NCI-H1105 (cell line): Measurements from ENCODE around the gene INPP4B.
"Not testable (repeated sequence)": the region's sequence is repeated elsewhere in the genome, so short reads cannot be mapped to it uniquely, and the experiment has no call there.

ENCODE experiments used
- DNase-seq: peaks from one replicate; lab custom pipeline; 2025; lab: John Stamatoyannopoulos, UW

The INPP4B gene

DNA sequence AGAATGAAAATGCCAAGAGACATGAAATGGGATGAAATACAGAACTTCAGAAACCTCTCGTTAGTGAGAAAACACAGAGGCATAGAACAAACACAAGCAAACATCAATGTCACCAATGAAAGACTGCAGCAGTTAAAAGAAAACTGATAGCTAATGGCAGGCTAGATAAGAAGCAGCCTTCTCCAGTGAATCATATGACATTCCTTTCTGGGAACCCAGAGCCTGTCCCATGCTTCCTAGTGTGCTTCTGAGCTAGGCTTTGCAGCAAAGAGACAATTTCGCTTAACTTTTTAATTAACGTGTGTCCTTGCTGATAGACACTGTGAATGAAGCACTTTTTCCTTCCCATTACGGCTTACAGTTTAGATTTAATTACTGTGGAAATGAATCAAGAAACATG, 765.1 kb downstream of the INPP4B start:
- DNase-seq = no peak

DNA sequence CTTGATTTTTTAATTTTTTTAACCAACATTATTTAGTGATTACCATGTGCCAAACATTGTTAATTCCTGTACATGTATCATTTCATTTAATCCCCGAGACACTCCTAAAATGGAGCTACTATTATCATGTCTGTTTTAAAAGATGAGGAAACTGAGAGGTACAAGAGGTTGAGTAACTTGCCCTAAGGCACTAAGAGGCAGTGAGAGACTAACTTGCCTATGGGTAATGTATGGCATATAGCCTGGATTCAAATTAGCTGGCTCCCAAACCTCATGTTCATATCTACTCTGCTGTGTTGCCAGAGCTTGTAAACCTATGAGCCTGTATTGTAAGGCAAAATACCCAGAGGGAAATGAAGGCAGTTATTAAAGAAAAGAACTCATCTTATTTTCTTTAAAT, 766.1 kb downstream of the INPP4B start:
- DNase-seq = no peak

DNA sequence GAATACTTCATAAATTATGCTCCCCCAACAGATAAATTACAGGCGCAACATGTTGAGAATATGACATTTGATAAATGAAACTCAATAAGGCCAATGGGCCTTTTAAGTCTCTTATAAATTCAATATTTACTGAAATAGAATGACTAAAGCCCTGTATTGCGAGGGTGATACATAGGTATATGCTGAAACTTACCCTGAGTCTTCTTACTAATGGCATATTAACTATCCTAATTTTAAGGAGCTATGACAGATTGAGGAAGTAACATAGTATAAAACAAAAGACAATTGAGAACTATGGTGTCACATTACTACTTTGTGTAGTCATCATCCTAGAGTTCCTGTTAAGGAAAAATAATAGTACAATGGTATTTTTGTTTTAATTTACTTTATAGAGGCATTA, 769.1 kb downstream of the INPP4B start:
- DNase-seq = no peak

DNA sequence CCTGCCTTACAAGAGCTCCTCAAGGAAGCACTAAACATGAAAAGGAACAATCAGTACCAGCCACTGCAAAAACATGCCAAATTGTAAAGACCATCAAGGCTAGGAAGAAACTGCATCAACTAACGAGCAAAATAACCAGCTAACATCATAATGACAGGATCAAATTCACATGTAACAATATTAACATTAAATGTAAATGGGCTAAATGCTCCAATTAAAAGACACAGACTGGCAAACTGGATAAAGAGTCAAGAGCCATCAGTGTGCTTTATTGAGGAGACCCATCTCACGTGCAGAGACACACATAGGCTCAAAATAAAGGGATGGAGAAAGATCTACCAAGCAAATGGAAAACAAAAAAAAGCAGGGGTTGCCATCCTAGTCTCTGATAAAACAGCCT, 777.8 kb downstream of the INPP4B start:
- DNase-seq = not testable (repeated sequence)

DNA sequence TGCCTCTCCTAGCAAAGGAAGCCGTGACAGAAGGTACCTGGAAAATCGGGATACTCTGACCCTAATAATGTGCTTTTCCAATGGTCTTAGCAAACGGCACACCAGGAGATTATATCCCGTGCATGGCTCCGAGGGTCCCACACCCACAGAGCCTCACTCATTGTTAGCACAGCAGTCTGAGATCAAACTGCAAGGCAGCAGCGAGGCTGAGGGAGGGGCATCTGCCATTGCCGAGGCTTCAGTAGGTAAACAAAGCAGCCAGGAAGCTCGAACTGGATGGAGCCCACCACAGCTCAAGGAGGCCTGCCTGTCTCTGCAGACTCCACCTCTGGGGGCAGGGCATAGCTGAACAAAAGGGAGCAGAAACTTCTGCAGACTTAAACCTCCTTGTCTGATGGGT, 779.5 kb downstream of the INPP4B start:
- not testable (repeated sequence) for DNase-seq

DNA sequence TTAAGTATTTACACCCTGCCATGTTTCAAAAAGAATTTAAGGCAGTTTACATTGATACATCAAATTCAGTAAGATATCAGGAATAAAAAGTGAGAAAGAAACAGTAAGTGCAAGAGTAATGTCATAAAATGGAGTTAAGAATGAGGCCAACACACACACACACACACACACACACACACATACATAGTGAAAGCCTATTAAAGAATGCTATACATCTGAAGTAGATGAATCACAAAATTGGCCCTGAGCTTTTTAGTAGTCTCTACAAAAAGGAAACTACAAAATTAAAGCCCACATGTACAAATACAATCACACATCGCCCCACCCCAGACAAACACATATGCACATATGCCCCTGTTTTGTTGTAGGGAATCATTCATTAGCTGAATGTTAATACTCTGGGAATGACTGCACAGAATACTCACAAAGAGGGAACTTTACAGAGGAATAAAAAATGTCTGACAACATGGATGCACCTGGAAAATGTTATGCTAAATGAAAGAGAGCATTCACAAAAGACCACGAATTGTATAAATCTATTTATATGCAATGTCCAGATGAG, 780.9 kb downstream of the INPP4B start:
- DNase-seq = no peak

DNA sequence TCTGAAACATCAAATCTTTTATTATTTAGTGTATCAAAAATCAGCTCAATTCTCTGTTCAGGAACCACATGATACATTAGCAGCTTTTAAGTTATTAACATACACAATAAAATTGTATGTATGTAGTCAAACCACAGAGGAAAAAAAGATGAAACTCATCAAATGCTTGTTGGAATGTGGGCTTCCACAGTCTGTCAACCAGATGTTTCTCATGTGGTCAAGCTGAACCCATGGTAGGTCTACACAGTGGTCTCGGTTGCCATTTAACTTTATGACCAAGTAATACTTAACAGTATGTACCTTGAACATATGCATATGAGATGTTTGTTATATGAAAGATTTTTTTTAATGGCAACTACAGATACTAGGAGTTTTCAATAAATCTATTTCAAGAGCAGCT, 781.9 kb downstream of the INPP4B start:
- no peak for DNase-seq

DNA sequence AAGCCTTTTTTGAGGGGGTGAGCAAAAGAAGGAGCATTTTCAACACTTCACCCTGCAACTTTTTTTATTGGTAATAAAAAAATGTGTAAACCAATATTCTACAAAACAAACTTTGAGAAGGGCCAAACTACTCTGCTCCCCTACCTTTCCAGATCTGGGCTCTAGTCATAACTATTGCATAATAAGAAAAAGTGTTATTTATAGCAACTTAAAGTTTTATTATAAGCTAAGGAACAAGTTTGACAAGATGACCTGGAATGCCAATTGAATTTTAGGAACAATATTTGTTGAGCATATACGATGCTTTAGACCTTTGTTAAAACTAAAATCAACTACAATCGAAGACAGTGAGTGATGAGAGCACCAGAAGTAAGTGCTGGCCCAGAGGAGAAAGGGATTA, 800.1 kb downstream of the INPP4B start:
- no peak for DNase-seq

DNA sequence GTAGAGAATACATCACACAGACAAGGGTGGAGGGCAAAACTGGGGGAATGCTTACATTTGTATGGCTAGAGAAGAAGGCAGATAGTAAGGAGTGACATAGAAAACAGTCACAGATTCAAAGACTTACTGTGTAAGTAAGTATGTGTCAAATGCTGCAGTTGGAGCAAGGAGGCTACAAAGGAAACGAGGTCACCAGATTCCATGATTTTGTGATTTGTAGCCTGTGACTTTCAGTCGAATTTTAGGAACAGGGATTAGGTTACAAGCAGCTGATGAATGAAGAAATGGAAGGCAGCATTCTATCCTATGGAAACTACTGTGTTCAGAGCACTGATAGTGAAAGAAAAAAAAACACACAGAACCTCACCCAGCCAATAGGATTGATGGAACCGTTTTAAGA, 801.8 kb downstream of the INPP4B start:
- no peak for DNase-seq

DNA sequence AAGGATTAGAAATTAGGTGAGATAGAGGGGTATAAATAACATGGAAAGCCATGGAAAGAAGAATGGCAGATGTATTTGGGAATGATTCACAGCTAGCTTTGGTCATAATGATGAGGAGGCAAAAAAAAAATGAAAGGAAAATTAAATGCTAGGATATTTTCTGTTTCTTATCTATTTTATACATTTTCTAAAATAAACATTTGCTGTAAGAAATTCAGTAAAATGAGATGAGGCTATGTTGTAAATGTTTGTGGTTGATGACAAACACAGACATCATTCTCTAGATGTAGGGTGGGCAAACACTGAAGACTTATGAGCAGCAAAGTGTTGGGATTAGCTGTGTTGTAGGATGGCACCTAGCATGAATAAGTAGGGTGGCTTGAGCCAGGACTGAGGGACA, 802.6 kb downstream of the INPP4B start:
- no peak for DNase-seq

DNA sequence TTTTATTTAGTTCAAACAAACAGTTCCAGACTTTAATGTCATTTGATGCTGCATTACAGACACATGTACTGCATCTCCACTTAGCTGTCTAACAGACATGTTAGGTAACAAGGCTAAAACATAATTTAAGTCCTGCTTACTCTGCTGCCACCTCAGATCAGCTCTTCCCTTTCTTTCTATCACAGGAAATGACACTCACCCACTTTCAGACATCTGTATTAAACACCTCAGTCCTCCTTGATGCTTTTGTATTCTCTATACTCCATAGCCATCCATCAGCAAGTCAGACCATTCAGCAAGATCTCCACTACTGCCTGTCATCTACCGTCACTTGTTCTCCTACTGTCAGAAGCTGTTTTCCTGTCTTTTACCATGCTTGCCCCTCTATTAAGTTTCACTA, 804.3 kb downstream of the INPP4B start:
- DNase-seq = no peak

DNA sequence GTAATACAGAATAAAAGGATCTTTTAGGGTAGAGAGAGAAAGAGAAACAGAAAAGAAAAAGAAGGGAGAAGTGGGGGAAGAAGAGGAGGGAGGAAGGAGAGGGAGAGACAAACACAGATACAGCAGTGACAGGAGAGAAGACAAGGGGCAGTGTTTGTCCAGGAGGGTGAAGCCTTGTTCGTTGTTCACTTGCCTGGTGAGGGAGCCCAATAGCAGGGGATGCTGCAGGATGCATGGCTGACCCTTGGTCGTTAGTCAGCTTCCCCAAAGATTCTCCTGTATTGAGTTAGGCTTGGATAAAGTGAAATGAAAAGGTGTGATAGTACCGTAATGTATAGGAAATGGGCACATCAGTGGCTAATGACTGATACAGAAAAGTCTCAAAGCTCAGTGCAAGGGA, 806.1 kb downstream of the INPP4B start:
- no peak for DNase-seq

DNA sequence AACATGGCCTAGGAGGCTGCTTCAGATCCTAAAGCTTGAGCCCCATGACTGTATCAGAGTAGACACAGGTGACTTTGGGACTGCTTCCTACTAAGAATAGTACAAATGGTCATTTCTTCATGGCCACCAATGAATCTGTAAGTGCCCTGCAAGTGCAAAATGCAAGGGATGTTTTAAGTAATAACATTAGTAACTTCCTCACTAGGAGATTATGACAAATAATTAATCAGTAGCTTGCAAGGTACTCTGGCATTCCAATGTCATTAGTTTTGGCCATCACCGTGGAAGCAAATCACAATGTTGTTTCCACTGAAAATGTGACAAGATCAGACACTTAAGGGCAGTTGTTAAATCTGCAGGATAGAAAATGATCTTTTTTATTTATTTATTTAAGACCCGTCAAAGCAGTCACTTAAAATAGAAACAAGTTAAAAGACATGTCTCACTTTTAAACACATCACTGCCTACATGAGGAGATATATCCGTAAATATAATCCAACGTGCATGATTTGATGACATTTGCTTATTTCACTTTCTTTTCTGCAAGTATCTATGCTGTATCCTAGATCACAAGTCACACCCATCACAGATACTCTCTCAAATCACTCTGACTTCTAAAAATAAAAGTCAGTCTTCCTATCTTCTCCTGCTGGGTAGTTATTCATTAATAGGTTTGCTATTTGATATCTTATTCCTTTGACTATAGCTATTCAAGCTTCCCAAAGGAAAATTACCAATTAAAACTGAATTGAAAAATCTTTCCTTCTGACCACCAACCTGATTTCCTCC, 809.1 kb downstream of the INPP4B start:
- no peak for DNase-seq

DNA sequence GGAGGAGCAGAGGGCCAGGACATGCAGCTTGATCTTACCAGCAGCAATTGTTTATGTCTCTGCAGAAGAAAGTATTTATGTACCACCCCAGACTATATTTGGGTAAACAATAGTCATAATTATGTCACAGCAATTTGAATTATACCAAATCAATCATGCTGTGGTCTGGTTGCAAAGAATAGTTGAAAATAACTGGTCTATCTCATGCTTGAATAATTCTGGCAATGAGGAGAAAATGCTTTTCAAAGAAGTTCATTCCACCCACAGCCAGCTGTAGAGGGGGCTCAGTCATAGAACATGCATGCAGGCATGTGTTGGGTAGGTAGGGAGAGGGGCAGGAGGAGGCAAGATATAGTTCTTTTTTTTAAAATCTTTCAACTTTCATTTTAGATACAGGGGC, 810.5 kb downstream of the INPP4B start:
- no peak for DNase-seq

DNA sequence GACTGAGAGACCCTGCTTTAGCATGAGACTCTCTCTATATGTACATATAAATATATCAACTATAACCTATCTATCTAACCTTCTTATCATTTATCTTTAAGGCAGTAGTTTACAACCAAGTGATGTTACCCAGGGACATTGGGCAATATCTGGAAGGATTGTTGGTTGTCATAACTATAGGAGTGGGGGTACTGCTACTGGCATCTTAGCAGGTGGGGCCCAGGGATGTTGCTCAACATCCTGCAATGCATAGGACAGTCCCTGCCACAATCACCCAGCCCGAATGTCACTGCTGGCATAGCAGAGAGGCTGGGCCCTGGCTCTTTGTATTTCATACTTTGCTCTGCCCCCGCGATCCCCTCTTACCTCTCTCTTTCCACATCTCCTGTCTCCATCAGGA, 812.0 kb downstream of the INPP4B start:
- no peak for DNase-seq

DNA sequence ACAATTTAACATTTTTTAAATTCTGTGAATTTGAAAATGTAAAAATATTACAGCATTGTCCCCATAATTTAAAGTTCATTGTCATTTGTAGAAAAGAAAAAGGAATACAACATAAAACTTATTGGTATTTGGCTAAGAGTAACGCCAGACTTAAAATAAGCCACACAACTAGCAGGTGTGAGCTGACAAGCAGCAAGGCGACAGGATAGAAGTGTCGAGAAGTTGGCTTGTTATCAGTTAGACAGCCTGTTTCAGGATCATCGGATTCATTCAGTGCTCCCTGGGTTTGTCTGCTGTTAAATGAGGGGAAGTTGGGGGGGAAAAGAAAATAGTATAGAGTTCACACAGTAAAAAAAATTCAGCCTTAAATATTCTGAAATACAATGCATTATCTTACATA, 816.1 kb downstream of the INPP4B start:
- no peak for DNase-seq

DNA sequence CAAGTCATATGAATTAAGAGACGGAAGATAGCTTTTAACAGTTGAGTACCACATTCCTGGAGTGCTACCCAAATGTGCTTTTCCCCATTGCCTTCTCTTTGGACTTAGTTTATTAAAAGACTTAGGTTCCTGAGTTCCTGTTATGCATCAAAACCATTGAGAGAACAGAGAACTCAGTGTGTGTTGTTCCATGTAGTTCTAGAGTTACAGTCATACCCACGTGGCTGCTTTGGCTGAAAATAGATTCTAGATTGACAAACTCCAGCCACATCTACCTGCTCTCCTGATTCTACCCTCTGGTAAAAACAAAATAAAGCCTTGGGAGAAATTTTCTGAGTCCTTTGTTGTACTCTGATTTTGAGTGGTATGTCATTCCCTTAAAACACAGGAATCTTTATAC, 824.3 kb downstream of the INPP4B start:
- no peak for DNase-seq

DNA sequence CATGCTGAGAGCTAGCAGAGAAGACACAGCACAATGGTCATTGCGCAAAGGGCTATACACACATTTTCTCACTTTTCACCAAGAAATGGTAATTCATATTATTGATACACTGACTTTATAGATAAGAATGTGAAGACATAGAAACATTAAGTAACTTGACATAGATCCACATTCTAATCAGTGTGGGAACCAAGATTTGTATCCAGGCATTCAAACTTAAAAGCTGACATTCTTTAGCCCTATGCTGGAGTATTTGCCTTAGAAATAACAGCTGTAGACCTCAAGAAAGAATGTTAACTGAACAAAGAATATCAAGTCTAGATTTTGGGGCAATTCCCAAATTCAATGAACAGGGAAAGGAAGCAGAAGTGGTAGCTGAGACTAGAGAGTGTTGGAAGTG, 824.9 kb downstream of the INPP4B start:
- DNase-seq = no peak

DNA sequence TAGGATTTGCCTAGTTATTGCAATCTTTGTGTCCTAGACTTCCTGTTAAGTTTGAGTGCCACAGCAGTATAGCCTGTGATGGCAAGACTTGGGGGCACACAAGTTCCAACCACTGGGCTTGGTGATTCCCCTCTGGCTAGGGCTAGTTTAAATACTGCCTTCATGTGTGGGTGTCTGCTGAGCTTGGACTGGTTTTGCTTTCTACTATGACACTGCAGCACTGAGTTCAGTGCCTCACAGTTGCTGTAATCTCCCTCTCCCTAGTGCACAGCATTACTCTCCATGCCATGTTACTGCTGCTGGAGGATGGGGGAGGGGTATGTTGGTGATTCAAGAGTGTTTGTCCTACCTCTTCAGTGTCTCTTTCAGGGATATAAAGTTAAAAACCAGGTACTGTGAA, 830.1 kb downstream of the INPP4B start:
- no peak for DNase-seq

DNA sequence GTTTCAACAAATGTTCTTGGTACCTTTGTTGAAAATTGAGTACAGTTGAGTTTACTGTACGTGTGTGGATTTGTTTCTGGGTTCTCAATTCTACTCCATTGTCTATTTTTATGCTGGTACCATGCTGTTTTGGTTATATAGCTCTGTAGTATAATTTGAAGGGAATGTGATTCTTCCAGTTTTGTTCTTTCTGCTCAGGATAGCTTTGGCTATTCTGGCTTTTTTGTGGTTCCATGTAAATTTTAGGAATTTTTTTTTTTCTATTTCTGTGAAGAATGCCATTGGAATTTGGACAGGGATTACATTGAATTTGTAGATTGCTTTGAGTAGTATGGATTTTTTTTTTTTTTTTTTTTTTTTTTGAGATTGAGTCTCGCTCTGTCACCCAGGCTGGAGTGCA, 836.4 kb downstream of the INPP4B start:
- DNase-seq = no peak

DNA sequence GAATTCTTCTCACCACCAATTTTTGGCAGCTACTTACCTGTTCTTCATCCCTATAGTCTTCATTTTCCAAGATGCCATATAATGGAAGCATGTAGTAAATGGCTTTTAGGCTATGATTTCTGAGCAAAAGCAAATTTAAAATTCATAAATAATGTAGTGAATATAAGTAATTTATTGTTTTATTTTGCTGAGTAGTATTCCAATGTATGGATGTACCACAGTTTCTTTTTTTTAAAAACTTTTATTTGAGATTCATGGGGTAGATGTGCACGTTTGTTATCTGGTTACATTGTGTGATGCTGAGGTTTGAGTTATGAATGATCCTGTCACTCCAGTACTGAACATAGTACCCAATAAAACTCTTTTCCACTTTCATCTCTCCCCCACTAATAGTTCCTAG, 840.6 kb downstream of the INPP4B start:
- DNase-seq = no peak

DNA sequence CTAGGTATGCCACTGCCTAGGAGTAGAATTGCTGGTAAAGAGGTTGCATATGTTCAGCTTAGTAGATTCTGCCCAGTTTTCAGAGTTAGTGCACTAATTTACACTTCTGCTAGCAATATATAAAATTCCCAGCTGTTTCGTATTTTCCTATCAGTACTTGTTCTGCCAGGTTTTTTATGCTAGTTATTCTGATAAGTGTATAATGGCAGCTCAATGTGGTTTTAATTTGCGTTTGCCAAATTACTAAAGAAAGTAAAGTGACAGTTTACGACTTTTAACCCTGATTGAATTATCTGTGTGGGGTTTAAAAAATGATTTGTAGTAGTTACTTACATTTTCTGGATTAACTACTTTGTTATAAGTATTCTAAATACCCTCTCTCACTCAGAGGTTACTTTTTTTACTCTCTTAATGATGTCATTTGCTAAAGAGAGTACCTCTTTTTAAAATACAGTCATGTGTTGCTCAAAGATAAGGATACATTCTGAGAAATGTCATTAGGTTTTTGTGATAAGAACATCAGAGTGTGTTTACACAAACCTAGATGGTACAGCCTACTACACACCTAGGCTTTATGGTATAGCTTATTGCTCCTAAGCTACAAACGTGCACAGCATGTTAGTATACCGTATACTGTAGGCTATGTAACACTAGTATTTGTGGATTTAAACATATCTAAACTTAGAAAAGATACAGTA, 846.5 kb downstream of the INPP4B start:
- DNase-seq = no peak

DNA sequence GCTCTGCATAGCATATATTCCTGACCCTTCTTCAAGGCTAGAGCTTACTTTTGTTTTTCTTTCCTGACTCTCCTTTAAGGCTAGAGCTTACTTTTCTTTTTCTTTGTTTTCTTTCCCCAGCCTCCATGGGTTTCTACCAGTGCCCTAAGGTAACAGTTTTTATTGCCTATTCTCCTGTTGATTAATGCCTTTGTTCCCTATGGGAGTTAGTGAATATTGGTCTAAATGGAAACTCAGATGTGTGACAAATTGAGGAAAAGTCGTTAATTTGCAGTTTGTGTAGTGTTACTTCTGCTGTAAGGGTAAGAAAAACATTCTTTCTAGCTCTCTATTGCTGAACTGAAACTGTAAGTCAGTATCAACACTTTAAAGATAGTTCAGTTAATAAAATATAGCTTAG, 851.0 kb downstream of the INPP4B start:
- DNase-seq = no peak

DNA sequence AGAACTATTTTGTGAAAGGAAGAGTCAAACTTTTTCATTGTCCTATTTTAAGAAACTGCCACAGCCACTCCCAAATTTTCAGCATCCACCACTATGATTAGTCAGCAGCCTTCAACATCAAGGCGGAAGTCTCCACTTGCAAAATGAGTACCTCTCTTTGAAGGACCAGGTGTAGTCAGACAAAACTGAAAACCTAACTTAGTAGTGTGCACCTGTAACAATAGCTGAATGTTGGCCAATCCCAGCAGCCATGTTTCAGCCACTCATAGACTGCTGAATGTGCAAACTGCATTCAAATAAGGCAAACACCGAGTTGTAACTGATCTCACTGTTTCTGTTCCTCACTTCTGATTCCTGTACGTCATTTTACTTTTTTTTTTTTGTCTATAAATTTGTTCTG, 868.7 kb downstream of the INPP4B start:
- no peak for DNase-seq
